ENCODE results near the gene PRRX1. TPM values are rescaled to one million over a fixed set of nuclear protein-coding genes. Genes with fewer than 3 reads are reported as not detected.

Gene PRRX1
- 139 and 167 TPM in 2 replicates for total RNA-seq (ENCODE audit: low replicate concordance)

GRCh38 chr1:170664093-170664827 lies at the start of gene PRRX1:
PRRX1 (plus strand) TSS chr1:170664131; CDS start chr1:170664219, 88 bp downstream.

Other genes starting within 250 kb of the PRRX1 start
- 9.7 and 13.6 TPM in 2 replicates for gene GORAB, start 132.0 kb upstream of the PRRX1 start, total RNA-seq (ENCODE audit: low replicate concordance)